NOMO-1 (cell line): ENCODE results near the gene NTNG2.

Experiments used
- DNase-seq, 2 experiments: peaks; one replicate each; lab custom pipeline; 2025; ENCODE audit not compliant: unreplicated experiment in 2 of 2; lab: John Stamatoyannopoulos, UW

NTNG2 gene

GRCh38 chr9:132233138-132233537, 71.3 kb downstream of the NTNG2 start:
- DNase-seq = no peak

GRCh38 chr9:132234535-132234934, 72.7 kb downstream of the NTNG2 start:
- no peak for DNase-seq

- no peak for DNase-seq
These were observed 73.3 kb downstream of the NTNG2 start for GRCh38 chr9:132235125-132235524.

- DNase-seq = peak; percentile 28 to 43
These were observed 74.2 kb downstream of the NTNG2 start for GRCh38 chr9:132235894-132236661.

GRCh38 chr9:132236662-132237311, 74.9 kb downstream of the NTNG2 start:
- DNase-seq = no peak

- DNase-seq = no peak
These were observed 75.6 kb downstream of the NTNG2 start for GRCh38 chr9:132237481-132237880.

- no peak for DNase-seq
These were observed 76.4 kb downstream of the NTNG2 start for GRCh38 chr9:132238026-132238972.

GRCh38 chr9:132238992-132239391, 77.1 kb downstream of the NTNG2 start:
- DNase-seq = peak in 1 of 2 experiments; percentile 31

GRCh38 chr9:132239518-132239917, 77.7 kb downstream of the NTNG2 start:
- DNase-seq = peak; percentile 38 to 39

GRCh38 chr9:132239999-132240840, 78.4 kb downstream of the NTNG2 start:
- no peak for DNase-seq

GRCh38 chr9:132240841-132241482, 79.1 kb downstream of the NTNG2 start:
- DNase-seq = peak; percentile 96 to 99

- DNase-seq = no peak
These were observed 79.6 kb downstream of the NTNG2 start for GRCh38 chr9:132241483-132241839.

- DNase-seq = peak; percentile 10 to 12
These were observed 80.2 kb downstream of the NTNG2 start for GRCh38 chr9:132241840-132242620.

GRCh38 chr9:132242621-132243155, 80.8 kb downstream of the NTNG2 start:
- no peak for DNase-seq

GRCh38 chr9:132243156-132244074, 81.6 kb downstream of the NTNG2 start:
- no peak for DNase-seq

GRCh38 chr9:132244582-132245455, 83.0 kb downstream of the NTNG2 start:
- no peak for DNase-seq

- DNase-seq = no peak
These were observed 83.6 kb downstream of the NTNG2 start for GRCh38 chr9:132245465-132245864.
